Heart left ventricle (tissue), 16 donors: ENCODE results near the gene FNDC3B. TPM values are rescaled to one million over a fixed set of nuclear protein-coding genes. Genes with fewer than 3 reads are reported as not detected.

ENCODE experiments used
- ATAC-seq, 4 donors: fragments of 200-7000 bp; cut with Tn5 transposase; one replicate each; pipeline ENCODE4 v1.9.1; 2020 to 2022; ENCODE audit warnings: moderate library complexity in 4 of 4, mild to moderate bottlenecking in 3 of 4, moderate number of reproducible peaks in 1 of 4
- DNase-seq, 5 donors: peaks; one replicate each; pipeline ENCODE4 v3.0.0-alpha.2; 2020
- H3K27ac ChIP-seq, 12 donors: fragments of 200-600 bp; sonication (generic) in 4 of 12; one replicate each; pipeline versions ENCODE4 v1.5.0 to v1.8.0; 2016 to 2022; ENCODE audit warnings: mild to moderate bottlenecking in 2 of 12
- H3K27me3 ChIP-seq, 9 donors: fragments of 200-600 bp; sonication (generic) in 2 of 9; one replicate each; pipeline versions ENCODE4 v1.5.1 to v1.8.0; 2016 to 2022; ENCODE audit warnings: mild to moderate bottlenecking in 3 of 9
- H3K36me3 ChIP-seq, 9 donors: fragments of 200-600 bp; sonication (generic) in 2 of 9; one replicate each; pipeline versions ENCODE4 v1.5.0 to v1.8.0; 2018 to 2022; ENCODE audit warnings: mild to moderate bottlenecking in 2 of 9
- H3K4me1 ChIP-seq, 12 donors: fragments of 200-600 bp; sonication (generic) in 4 of 12; one replicate each; pipeline versions ENCODE4 v1.5.0 to v1.8.0; 2016 to 2022; ENCODE audit warnings: mild to moderate bottlenecking in 3 of 12
- H3K4me3 ChIP-seq, 12 donors: fragments of 200-600 bp; sonication (generic) in 4 of 12; one replicate each; pipeline versions ENCODE4 v1.5.0 to v1.8.0; 2017 to 2022; ENCODE audit warnings: mild to moderate bottlenecking in 9 of 12, moderate library complexity in 4 of 12
- H3K9me3 ChIP-seq, 12 donors: fragments of 200-600 bp; sonication (generic) in 4 of 12; one replicate each; pipeline versions ENCODE4 v1.5.0 to v1.8.0; 2016 to 2022; ENCODE audit warnings: mild to moderate bottlenecking in 1 of 12
- POLR2A ChIP-seq, 2 donors: fragments of 450-650 bp; IDR thresholded peaks; one replicate each; pipeline ENCODE4 v1.6.1; 2017; ENCODE audit warnings: antibody characterized with exemption in 2 of 2, mild to moderate bottlenecking in 2 of 2, moderate library complexity in 2 of 2
- WGBS, 4 donors: extraction: QIAGEN DNeasy Blood & Tissue Kit in 2 of 4; methylation state at CpG; one replicate each; pipeline versions ENCODE4 v1.1.5 to v1.1.7; 2013 to 2018; 5-methylcytosine and 5-hydroxymethylcytosine counted together
- intact Hi-C, 10 donors: fragments of 100-400 bp; cut with DNase I; formaldehyde crosslinking; loops; one replicate each; pipeline versions ENCODE4 v1.11.1 to v1.14.2; 2022
- polyA plus RNA-seq, 2 donors: library from polyadenylated mRNA; stranded (reverse); fragments of 200-250 nt; gene quantifications; one replicate each; pipeline ENCODE4 v1.2.3, GENCODE V29; 2013
- total RNA-seq, 9 donors: library from RNA; depleted of rRNA in 2 of 9; stranded (reverse); fragments of >200 nt in 2 of 9; fragmentation: NEBNext Ultra II Directional in 3 of 9; extraction: Animal tissue kit (Norgen Biotek cat#: 25700) in 3 of 9; gene quantifications; one replicate each; pipeline versions ENCODE4 v1.1.0 to v1.2.4, GENCODE V29; 2016 to 2023
- TF ChIP-seq, protein P1 (sequence below), 12 donors: fragments of 200-600 bp; sonication (generic) in 4 of 12; IDR thresholded peaks; one replicate each; pipeline versions ENCODE4 v1.5.0 to v1.8.0; 2018 to 2022; ENCODE audit warnings: antibody characterized with exemption in 12 of 12, mild to moderate bottlenecking in 5 of 12
- donor health status: ischemic (EF 13 %, LVEDD 7.1; RV severe dilation, severe dysfunction).
- donor health status: healthy with polysubstance abuse.
- donor health status: DM: no; HTN: yes; CAD: no.
- donor health status: DM: no; HTN: no; CAD: no.
- donor health status: ischemic (EF 25% LVEDD 6.9; RV normal size, moderate dysfunction).
- donor health status: ischemic (EF 25% LVEDD 5.7; RV mildly dilated, moderate dysfunction).
- donor health status: healthy.
- donor health status: DM: yes; HTN: yes; CAD: no.
- donor health status: ischemic (EF 35%, LVEDD 5.7; RV mildly dilated, moderate dysfunction).
- donor health status: nonischemic (EF 11% LVEDD 7.7; RV severe dilation, severe dysfunction).
- donor health status: DM: yes; HTN: yes; CAD: no.
- donor health status: PGD.
- donor health status: ischemic (EF 29% LVEDD 5.4; RV normal size, mild dysfunction).
- donor health status: nonischemic (EF 23%, LVEDD 6.1; RV moderate dilation, normal function).

Gene FNDC3B
- total and polyA plus RNA-seq, 11 donors: 9.4 to 113 (median 68.2) TPM

DNA sequence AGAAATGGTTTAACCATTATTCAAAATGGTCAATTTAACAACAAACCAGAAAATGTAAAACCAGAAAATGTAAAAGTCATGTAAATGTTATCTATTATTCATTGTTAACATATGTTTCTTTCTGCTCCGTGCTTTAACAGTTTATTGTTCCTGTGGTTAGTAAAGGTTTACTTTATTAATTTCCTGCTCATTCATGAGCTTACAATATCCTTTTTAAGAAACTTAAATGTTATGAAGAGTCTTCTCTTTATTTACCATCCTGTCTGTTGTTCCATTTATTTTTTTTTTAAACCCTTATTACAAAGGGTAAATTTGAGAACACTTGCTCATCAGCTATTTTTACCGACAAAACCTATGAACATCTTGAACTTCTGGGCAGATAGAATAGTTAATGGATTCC is 260.8 kb downstream of the FNDC3B start:
- WGBS, 4 donors: 37 to 52% (median 42%) methylated on average over 2 of the region's 2 CpGs
- ATAC-seq: no peak

DNA sequence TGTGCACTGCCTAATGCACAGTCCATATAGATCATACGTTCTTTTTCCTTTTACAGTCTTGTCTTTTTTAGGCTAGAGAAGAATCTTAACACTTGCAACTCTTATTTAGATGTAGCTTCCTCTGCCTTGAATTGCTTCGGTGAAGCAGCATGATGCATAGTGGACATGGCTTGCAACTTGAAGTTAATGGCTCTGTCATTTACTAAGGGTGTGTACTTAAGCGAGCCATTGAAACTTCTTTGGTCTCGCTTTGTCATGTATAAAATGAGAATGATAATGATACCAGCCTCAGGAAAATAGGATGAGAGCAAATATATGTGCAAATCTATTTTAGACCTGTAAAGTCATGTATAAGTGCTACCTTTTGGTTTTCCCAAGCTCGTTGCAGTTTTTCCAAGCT is 261.5 kb downstream of the FNDC3B start:
- Histone ChIP-seq H3K4me3 (no peak overlapping the region), H3K27me3 (no peaks in the 10 kb centered on the region), H3K4me1 (peaks cover 0 to 15% (median 10%) of the 10 kb centered on the region in 12 donors), H3K9me3 (no peaks in the 10 kb centered on the region), H3K27ac (no peak overlapping the region), H3K36me3 (peaks cover 0 to 75% (median 47%) of the 10 kb centered on the region in 9 donors)
- DNase-seq (no peak), ATAC-seq (no peak)
- TF ChIP-seq, protein P1, sequence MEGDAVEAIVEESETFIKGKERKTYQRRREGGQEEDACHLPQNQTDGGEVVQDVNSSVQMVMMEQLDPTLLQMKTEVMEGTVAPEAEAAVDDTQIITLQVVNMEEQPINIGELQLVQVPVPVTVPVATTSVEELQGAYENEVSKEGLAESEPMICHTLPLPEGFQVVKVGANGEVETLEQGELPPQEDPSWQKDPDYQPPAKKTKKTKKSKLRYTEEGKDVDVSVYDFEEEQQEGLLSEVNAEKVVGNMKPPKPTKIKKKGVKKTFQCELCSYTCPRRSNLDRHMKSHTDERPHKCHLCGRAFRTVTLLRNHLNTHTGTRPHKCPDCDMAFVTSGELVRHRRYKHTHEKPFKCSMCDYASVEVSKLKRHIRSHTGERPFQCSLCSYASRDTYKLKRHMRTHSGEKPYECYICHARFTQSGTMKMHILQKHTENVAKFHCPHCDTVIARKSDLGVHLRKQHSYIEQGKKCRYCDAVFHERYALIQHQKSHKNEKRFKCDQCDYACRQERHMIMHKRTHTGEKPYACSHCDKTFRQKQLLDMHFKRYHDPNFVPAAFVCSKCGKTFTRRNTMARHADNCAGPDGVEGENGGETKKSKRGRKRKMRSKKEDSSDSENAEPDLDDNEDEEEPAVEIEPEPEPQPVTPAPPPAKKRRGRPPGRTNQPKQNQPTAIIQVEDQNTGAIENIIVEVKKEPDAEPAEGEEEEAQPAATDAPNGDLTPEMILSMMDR (IDR thresholded peaks at IDR 0.05): no peak
- no peak for TF ChIP-seq POLR2A (IDR thresholded peaks at IDR 0.05)
- intact Hi-C loops: no loop called here
- 72 to 84% (median 76%) methylated on average over 5 of the region's 5 CpGs for WGBS, 4 donors

More for the DNA sequence above, 260.8 kb downstream of the FNDC3B start:
- no peak overlapping the region for H3K27ac ChIP-seq
- no peak overlapping the region for H3K4me3 ChIP-seq
- intact Hi-C loops: no loop called here
- H3K27me3 ChIP-seq: no peaks in the 10 kb centered on the region
- TF ChIP-seq POLR2A (IDR thresholded peaks at IDR 0.05): no peak
- TF ChIP-seq, protein P1 (IDR thresholded peaks at IDR 0.05): no peak
- no peak for DNase-seq
- H3K9me3 ChIP-seq: no peaks in the 10 kb centered on the region
- H3K4me1 ChIP-seq: peaks cover 0 to 15% (median 10%) of the 10 kb centered on the region in 12 donors
- peaks cover 0 to 77% (median 53%) of the 10 kb centered on the region in 9 donors for H3K36me3 ChIP-seq

DNA sequence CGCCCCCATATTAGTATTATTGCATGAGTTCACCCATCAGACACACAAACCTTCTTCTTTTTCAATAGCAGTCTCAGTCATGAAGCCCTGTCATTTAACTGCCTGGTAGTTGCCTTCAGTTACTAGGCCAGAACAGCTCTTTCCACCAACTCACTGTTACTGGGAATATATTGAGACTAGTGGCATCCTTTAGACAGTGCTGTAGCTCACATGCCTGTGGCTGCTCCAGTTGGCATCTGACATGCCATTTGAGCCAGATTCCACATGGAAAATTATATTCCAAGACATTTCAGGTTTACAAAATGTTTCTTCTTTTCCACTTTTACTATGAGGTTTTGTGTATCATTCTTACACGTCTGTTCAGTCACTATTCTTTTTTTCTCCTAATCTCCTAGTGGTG is 262.8 kb downstream of the FNDC3B start:
- H3K9me3 ChIP-seq: no peaks in the 10 kb centered on the region
- H3K27me3 ChIP-seq: no peaks in the 10 kb centered on the region
- DNase-seq (no peak), ATAC-seq (peak in 2 of 4 donors; percentile 19 to 40)
- H3K27ac ChIP-seq: peak overlapping the region in 2 of 12 donors; percentile 25 to 37
- H3K4me1 ChIP-seq: peaks cover 0 to 19% (median 10%) of the 10 kb centered on the region in 12 donors
- intact Hi-C loops: no loop called here
- no peak for TF ChIP-seq POLR2A (IDR thresholded peaks at IDR 0.05)
- TF ChIP-seq, protein P1 (IDR thresholded peaks at IDR 0.05): no peak
- no peak overlapping the region for H3K4me3 ChIP-seq
- H3K36me3 ChIP-seq: peaks cover 0 to 71% (median 37%) of the 10 kb centered on the region in 9 donors
- 92 to 96% (median 93%) methylated on average over 2 of the region's 2 CpGs for WGBS, 4 donors

DNA sequence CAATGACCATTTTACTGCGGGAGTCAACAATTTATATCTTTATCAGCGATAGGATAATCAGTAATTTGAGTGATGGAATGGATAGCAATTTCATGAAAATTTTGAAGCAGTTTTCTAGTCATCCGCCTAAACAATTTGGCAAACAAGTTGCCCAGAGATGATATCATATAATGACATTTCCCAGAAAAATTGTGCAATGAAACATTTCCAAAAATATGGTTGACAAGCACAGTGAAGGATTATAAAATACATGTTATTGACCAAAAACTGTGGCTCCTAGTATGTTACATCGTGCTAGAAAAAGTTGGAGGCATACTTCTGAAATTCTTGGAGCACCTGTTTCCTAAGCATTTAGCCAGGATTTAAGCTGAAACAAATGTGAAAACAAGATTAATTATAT is 263.8 kb downstream of the FNDC3B start:
- H3K27me3 ChIP-seq: no peaks in the 10 kb centered on the region
- intact Hi-C loops: no loop called here
- no peaks in the 10 kb centered on the region for H3K9me3 ChIP-seq
- WGBS, 4 donors: 82 to 86% (median 84%) methylated on average over 4 of the region's 4 CpGs
- ATAC-seq (peak in 1 of 4 donors; percentile 20), DNase-seq (no peak)
- TF ChIP-seq POLR2A (IDR thresholded peaks at IDR 0.05): no peak
- TF ChIP-seq, protein P1 (IDR thresholded peaks at IDR 0.05): no peak
- H3K4me3 ChIP-seq: no peak overlapping the region
- H3K4me1 ChIP-seq: peaks cover 0 to 22% (median 11%) of the 10 kb centered on the region in 12 donors
- peaks cover 0 to 75% (median 43%) of the 10 kb centered on the region in 9 donors for H3K36me3 ChIP-seq
- H3K27ac ChIP-seq: no peak overlapping the region
